Effector CD4-positive, alpha-beta T cell (primary cell): ENCODE data around the gene PLCL2.

Experiments used
- DNase-seq: peaks from one replicate; pipeline ENCODE4 v3.0.0-alpha.2; 2020

Gene PLCL2

DNA sequence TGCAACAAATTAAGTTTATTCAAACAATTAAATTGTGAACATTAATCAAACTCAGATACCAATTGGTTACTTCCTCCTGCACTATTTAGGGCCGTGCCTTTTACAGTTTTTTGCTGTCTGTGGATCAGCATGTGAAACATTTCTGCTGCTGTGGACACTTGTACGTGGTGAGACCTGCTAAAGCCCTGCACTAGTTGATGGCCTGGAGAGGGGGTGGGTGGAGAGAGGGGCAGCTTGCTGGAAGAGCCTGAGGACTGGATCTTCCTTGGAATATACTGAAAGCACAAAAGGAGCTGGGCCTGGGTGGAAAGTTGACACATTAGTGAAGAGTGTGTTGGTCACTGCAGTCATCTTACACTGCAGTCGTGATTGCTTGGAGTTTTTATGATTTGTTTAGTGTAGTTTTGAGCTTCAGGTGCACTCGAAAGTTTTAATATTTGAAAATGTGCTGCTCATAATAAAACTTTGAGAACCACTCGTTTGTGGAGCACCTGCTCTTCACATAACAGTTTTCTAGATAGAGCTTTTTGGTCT, 11.4 kb downstream of the PLCL2 start:
- DNase-seq: no peak

DNA sequence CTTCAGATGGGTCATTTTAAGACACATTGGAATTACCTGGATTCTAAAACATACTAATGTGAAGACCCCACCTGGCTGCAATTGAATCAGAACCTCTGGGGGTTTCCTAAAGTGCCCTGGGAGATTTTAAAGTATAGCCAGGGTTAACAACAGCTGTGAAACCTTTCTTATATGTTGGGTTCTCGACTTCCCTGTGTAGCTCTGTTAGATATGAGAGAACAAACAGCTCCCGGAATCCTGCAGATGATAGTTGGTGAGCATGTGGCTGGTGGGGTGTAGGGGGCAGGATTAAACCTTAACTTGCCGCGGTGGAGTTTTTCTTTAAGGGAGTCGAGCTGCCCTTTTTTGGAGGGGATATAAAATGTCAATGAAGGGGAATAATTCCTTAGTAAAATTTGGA, 12.1 kb downstream of the PLCL2 start:
- DNase-seq: no peak

DNA sequence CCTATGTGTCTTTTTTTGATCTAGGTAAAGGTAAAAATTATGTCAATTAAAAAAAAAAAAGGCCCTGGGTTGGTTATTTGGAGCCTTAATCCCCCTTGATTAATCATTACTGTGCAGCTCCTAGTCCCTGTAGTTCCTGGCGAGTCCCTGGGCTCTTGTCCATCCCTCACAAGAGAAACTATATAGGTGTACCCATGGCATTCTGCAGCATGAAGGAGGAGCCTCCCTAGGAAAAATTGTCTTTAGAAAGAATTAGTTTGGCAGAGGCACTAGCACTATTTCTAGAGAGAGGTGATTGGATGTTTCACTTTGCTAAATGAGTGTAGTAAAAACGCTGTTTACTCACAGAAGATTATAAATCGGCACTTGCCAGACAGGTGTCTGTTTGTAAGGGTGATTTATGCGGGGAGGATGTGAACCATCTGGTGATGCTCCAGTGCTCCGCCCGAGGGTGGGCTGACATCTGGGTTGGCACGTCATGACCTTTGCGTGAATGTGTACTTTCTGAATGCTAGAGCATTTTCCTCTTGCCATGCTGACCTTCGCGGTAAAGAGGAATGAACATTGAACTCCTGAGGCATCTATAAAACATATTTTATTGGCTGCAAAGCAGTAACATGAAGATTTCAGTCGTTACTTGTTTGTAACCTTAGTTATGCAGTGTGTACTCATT, 12.6 kb downstream of the PLCL2 start:
- DNase-seq: no peak

DNA sequence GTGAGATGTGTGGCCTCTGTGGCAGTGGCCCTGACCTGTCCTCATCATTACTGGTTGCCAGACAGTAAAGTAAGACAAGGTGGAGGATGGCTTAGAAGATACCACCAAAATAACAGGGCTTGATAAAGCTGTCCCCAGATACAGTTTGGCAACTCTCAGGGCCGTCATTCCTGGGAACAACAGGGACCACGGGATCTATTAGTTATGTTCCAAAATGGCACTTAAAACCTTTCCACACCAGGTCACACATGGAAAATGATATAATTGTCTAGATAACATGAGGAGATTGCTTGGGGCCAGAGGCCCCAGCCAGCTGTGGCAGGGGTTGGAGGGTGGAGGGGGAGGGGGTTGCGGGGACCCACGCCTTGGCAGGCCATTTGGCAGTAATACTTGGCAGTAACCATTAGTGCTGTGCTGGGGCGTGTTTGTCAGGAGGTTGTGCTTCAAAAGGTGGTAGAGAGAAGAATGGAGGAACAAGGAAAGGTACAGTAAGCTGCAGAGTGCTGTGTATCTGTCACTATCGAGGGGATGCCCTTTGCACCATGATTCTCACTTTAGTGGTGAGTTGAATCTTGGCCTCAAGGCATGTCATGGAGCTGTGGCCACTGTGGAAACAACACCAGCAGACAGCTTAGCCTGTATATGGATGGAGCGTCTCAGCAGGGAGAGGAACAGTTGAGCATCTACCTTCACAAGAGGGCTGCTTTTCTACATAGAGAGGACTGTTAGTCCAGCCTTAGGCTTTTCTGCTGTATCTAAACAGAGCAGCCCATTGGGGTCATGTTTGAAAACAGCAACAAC, 14.0 kb downstream of the PLCL2 start:
- DNase-seq: no peak

DNA sequence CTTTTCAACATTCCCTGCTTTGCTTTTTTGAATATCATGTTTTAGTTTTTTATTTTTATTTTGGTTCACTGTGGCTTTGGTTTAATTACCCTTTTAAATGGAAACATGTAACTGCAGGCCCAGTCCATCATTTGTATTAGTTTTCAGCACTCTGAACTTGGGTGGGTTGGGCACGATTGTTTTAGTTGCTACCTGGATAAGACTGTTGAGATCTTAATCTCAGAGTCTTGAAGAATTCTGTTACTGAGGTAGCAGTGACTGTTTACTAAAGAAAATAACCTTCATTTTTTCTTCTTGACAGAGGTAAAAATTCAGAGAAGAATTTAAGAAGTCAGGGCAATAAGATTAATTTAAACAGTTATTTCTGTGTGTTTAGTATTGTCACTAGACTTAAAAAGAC, 15.2 kb downstream of the PLCL2 start:
- no peak for DNase-seq

DNA sequence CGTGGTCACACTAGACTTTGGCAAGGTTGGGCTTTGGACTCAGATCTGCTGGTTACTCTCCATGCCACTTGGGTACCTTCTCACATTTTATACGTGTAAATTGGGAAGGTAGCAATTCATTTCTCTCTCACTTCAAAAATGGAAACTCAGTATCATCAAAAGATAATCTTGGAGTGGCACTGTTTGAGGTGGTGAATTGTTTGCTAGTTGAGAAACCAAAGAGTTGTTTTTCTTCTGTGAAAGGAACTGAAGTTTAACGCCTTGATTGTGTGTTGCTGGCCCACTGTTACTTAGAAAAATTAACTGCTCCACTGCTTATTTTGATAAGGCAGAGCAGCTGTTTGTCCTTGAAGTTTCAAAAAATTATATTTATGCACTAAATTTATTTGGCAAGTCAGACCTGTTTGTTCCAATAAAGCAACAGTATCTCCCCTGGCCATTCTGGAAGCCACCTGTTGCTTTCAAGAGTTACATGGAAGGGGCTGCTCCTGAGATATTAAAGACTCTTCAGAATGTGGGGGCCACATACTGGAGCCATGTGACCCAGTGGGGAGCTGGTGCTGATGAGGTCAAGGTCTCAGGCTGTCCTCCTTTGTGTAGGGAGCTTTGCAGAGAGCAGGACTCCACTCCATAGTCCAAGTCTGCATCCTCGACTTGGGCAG, 16.2 kb downstream of the PLCL2 start:
- DNase-seq: no peak

DNA sequence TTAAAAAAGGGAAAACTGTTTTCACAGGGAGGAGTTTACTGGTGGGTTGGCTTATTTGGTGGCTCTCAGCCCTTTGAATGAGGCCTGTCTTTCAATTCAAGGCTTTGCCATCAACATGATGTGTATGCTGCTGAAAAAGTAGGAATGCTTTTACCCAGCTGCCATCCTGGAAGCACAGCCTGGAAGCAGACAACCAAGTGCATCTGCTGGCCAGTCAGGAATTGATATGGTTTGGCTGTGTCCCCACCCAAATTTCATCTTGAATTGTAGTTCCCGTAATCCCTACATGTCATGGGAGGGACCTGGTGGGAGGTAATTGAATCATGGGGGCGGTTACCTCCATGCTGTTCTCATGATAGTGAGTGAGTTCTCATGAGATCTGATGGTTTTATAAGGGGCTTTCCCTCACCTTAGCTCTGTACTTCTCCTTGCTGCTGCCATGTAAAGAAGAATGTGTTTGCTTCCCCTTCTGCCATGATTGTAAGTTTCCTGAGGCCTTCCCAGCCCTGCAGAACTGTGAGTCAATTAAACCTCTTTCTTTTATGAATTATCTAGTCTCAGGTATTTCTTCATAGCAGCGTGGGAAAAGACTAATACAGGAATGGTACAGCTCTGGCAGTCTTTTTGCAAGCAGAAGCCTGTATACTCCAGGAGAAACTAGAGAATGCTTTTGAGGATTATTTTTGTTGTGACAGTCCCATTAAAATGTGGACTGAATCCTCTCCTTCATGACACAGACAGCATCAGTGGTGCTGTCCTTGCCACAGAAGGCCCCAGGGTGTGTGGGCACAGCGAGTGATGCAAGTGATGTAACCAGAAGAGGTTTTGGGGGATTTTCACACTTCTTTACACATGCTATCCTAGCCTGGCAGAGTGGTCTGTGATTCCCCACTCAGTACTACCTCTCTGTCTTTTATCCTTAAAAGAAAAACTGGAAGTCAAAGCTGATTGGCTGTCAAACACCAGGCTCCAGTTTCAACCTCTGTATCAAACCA, 20.0 kb downstream of the PLCL2 start:
- DNase-seq: no peak

DNA sequence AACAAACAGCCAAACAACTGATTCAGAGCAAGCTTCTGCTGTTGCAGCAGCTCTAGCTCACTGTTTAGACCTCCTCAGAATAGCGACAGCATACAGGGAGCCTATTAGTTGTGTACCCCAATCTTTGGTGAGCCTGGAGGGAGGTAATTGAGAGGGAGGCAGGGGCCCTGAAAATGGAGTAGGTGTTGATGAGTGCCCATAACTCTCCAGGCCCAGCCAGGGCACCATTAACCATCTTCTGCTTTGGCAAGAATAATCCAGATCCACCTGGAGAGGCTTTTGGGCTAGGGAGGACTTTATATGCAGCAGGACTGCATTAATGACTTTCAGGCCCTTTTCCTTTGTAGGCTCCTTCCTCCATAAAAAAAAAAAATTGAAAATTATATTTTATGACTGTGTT, 20.9 kb downstream of the PLCL2 start:
- DNase-seq: no peak

DNA sequence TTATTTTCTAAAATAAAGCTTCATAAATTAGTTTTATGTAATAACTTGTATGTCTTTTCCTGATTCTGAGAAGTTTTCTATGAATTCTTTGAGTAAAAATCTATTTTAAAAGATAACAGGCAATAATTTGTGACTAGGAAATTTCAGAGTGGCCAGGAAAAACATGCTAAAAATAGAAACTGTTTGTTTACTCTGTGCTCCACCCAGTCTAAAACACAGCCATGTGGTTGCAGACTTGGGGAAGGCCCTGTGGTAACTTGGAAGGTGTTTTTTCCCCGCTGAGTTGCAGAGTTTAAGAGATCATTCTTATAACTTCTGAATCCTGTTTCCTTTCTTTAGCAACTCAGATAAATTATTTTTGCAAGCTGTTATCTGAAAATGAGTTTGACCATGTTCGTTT, 21.9 kb downstream of the PLCL2 start:
- no peak for DNase-seq

DNA sequence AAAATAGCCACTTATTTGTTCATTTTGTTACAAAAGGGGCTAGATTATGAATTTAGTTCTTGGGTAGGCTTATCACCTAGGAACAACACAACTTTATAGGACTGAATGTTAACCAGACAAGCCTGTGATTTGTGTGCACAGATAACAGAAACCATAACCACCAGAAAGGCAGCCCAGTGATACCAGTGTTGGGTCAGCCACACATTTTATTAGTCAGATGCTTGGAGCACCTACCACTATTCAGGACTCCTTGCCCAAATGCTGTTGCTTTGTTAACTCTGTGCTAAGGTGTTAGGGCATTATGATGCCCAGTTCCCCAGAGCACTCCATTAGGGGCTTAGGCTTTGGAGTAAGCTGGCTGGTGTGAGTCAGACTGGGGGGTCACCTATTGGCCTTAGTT, 22.5 kb downstream of the PLCL2 start:
- no peak for DNase-seq

DNA sequence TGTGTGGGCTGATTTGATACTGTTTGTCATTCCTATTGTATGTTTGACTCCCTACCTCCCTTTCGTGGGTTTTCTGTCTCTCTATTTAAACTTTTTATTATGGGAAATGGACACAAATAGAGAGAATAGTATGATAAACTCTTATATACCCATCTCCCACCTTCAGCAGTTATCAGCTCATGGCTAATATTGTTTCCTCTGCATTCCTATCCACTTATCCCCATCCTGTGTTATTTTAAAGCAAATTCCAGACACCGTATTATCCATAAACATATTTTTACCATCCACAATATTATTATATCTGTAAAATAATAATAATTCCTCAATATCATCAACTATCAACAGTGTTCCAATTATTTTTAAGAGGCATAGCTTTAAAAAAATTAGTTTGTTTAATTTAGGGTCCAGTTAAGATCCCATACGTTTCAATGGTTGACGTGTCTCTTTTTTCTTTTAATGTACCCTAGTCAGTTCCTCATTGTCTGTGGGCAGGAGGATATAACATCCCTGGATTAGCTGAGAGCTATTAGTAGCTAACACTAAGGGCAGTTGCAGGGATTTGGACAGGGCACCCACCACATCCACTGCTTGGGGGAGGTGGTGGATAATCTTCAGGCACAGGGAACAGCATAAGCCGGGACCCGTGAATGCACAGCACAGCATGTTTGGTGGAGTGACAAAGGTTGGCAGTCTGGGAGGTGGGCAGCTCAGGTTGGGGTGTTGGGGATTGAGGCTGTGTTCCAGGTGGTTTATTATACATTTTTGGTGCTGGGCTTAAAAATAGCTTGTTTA, 23.5 kb downstream of the PLCL2 start:
- no peak for DNase-seq

DNA sequence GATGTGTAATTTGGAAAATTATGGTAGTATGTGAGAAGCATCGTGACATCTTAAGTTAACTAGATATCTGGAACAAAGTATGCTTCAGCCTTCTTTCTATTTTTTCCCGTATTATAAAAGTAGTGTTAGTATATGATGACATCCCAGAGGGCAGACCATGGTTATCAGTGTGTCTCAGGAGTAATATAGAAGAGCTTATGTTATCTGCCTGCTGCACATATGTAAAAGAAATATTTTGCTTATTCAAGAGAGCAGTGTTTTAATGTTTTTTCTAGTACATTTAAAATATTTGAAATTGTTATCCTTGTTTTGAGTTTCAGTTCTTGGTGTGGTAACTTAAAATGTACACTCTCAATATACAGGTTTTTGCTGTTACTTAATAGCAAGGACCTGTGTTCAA, 24.1 kb downstream of the PLCL2 start:
- no peak for DNase-seq

DNA sequence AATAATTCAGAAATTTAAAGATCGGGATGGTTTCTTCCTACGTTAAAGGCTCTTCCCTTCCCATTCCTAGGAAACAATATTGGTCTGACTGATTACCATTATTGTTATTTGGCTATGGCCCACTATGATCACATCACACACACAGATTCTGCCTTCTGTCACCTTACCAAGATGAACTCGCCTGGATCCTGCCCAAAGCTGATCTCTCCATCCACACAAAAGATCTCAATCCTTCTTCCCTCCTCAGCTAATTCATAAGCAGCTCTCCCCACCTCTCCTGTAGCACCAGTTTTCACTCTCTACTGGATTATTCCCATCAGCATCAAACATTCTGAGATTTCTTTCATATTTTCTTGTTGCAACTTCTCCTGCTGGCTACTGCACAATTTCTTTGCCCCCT, 25.0 kb downstream of the PLCL2 start:
- DNase-seq: no peak

DNA sequence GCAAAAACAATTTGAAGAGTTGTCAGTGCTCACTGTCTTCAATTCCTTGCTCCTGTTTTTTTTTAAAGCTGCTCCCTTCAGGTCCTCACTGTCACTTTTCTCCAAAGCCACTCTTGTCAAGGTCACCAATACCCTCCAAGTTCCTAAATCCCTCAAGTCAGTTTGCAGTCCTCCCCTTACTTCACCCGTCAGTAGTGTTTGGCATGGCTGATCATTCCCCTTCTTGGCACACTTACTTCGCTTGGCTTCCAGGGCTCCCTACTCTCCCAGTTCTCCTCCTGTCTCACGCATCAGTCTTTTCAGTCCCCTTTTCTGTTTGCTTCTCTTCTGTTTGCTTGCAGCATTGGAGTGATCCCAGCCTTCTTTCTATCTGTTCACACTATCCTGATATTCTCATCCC, 25.5 kb downstream of the PLCL2 start:
- DNase-seq: no peak

DNA sequence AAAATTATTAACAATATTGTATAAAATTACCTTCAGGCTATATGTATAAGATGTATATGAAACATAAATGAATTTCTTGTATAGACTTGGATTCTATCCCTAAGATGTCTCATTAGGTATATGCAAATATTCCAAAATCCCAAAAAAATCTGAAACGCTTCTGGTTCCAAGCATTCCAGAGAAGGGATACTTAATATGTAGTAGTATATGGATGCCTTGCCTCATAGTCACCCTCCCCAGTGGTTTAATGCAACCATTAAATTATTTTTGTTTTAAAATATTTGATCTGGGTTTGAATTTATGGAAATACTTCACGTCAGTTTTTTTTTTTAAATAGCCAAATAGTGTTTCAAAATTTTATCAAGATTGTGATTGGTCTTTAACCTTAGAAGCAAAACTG, 27.2 kb downstream of the PLCL2 start:
- no peak for DNase-seq

DNA sequence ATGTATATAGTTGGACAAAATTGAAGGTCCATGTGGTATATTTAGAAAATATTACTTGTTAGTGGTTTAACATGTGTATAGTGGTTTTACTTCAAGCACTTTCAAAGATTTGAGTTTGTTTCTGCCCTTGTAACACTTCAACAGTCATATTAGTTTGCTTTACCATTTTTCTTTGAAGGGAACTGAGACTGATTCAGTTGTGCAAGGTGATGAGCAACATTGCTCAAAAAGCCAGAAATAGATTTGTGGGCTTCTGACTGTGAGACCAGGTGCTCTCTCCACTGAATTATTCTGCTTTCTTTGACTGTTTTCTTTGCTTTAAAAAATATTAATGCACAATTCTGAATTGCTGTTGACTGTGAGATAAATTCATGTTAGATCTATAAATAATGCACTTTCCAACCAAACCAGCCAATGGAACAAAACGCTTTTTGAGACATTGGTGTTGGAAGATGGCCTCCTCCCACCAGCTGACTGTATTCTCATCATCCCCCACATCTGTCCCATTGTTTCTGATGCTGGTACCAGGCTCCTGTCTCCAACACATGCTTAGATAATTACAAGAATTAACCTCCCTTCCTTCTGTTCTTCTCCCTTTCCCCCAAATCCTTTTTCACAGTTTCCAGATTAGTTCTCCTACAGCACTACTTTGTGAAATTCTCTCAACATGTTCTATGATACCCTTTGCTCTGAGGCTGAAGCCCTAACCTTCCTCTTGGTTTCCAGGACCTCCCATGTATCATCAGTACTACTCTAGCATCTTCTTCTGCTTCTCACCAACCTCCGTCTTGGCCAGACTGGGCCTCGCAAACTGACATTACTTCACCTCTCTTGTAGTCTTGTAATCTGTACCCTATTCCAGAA, 27.9 kb downstream of the PLCL2 start:
- DNase-seq: no peak

DNA sequence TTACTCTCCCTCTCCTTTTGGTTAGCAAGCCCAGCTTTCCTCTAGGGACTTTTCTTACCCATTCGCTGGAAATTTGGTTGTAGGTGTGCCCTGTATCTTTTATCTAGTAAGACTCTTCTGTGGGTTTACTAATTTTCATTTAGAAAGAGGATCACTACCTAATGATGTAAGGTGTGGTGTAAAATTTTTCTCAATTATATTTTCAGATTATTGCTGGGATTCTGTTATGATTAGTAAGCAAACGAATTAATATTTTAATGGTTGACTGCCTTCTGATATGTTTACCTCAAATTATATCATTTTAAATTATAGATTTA, 28.5 kb downstream of the PLCL2 start:
- DNase-seq: no peak

DNA sequence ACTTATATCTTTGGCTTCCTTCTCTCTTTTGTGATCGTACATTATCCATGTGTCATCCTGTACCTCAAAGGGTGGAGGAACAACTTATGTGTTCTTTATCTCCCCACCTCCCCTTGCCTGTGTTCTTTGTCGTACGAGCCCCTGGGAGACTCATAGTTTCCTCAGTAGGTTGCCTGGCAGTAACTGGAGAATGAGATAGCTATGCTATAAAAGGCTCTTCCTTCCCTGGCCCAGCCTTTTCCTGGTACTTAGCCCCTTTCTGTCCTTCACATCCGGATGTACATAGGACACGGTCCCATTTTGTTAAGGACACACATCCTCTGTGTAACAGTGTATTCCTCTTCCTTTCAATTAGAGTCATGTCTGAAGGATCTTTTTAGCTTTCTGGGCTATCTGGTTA, 32.1 kb downstream of the PLCL2 start:
- no peak for DNase-seq

DNA sequence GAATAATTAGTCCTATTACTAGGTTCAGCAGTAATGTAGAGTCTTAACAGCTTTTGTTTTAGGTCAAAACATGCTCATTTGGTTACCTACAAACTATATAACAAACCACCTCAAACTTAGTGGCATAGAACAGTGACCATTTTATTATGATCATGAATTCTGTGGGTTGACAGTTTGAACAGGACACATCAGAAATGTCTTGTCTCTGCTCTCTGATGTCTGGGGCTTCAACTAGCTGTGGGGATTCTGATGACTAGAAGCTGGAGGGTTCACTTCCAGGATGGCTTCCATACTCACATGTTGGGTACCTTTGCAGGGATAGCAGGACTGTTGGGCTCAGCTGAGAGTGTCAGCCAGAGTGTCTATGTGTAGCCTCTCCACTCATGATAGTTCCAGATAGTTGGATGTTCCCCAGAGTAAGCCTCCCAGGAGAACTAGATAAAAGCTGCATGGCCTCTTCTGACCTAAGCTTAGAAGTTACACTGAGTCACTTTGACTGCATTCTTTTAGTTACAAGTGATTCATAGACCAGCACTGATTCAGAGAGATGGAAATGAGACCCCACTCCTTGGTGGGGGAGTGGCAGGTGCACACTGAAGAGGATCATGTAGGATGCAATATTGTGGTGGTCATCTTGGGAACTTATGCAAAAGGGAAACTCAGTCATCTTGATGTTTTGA, 32.6 kb downstream of the PLCL2 start:
- DNase-seq: no peak

DNA sequence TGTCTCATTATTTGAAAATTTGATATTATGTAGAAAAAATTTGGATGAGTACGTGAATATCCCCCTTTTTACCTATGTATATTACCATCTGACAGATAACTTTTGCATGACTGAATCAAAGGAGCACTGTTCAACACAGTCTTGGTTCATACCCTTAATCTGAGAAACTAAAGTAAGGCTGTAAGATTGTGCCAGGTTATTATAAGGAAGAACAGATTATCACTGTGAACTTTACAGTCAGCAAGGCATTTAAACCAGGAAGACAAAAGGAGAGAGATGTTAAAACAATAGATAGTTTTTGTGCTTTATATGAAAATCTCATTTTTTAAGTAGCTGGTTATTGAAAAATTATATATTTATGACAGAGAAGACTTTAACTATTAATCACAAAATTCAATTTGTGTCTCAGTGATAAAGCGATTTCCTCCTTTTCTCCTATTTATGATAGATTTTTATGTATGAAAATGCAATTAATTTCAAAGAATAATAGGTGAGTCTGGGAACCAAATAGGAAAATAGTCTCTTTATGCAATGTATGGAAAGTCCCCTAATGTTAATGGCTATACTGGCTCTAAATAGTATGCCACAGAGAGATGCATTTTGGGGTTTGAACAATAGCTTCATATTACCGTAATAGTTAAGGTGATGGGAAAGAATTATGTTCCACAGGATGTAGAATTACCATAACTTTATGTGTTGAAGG, 33.4 kb downstream of the PLCL2 start:
- no peak for DNase-seq
